GM21367 (cell line): Measurements from ENCODE around the gene ADRA2B.
"Not testable (repeated sequence)": the region's sequence is repeated elsewhere in the genome, so short reads cannot be mapped to it uniquely, and the experiment has no call there.

ENCODE experiments used
- ATAC-seq: cut with Tn5 transposase; IDR thresholded peaks from one replicate; pipeline ENCODE4 v1.9.1; 2021; ENCODE audit not compliant: unreplicated experiment

The ADRA2B gene

GRCh38 chr2:96071087-96071976, 45.0 kb downstream of the ADRA2B start:
- not testable (repeated sequence) for ATAC-seq

- ATAC-seq: not testable (repeated sequence)
Measured at GRCh38 chr2:96070351-96070750, 46.0 kb downstream of the ADRA2B start.

DNA sequence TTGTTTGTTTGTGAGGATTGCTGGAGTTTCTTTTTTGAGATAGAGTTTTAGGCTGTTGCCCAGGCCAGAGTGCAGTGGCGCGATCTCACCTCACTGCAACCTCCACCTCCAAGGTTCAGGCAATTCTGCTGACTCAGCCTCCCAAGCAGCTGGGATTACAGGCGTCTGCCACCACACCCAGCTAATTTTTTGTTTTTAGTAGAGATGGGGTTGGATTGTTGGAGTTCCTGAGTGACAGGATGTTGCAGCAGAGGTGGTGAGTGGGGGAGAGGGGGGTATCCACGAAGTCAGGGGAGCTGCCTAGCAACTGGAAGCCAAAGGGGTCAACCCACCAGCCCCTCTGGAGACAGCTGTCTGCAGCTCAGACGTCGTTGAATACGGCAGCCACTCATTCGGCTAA, 46.5 kb downstream of the ADRA2B start:
- not testable (repeated sequence) for ATAC-seq

DNA sequence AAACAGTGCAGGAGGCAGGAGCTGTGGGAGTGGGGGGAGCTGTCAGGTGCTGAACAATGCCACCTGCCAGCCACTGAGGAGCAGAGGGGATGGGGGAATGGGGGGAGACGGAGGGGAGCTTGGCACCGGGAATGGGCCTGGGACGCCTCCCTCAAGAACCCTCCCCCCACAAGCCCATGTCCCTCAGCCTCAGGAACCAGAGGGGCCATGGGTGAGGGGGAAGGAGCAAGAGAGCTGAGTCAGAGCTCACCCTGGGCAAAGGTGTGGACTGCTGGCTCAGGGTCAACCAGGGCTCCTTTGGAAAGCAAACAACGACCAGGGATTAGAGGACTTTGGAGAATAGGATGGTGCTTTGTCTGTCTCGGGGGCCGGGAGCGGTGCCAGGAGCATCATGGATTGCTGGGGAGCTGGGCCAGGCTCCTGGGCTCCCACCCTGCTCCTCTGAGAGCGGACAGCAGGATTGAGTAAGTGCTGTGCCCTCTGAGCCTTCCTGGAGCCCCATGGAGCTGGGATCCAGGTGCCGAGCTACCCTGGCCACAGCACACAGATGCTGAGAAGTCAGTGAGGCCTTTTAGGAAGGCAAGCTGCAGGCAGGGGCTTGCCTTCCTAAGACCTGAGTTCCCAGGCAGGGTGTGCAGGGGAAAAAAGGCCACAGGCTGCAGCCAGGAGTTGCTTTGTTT, 48.3 kb downstream of the ADRA2B start:
- not testable (repeated sequence) for ATAC-seq

DNA sequence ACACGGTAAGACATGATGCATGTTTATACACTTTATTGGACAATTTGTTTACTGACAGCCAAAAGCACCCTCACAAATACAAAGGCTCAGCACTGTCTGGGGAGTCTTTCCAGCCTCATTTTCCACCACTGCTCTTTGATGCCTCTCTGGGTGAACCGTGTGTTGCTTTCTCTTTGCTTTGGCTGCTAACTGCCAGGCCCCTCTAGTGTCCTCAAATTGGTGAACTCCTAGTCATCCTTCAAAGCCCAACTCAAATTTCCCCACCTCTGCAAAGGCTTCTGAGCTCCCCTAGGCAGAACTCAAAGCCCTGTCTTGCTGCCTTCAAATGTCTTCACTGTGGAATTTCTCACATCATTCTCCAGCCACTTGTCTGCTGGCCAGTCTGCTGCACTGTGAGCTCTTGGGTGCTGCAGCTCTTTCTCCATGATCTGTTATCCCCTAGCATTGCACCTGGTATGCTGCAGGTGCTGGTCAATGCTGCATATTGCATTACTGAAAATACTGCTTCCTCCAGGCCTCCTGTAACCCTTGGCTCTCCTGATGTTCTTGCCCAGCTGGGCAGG, 49.2 kb downstream of the ADRA2B start:
- not testable (repeated sequence) for ATAC-seq

GRCh38 chr2:96066511-96066910, 49.9 kb downstream of the ADRA2B start:
- ATAC-seq: not testable (repeated sequence)

DNA sequence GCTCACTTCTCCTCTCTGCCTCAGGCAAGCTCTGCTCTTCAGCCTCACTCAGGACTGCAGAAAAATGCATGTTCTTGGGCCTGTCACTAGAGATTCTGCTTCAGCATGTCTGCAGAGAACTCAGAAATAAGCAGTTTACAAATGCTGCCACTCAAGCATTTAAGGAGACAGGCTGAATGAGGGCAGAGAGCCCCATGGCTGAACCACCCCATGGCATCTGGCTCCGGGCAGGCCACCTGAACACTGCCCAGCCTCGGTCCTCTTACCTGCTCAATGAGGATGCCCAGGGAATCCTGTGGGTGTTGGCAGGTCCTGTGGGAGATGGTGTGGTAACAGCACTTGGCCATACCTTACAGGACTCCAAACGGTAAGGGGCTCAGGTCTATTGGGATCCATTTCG, 50.4 kb downstream of the ADRA2B start:
- ATAC-seq: not testable (repeated sequence)

DNA sequence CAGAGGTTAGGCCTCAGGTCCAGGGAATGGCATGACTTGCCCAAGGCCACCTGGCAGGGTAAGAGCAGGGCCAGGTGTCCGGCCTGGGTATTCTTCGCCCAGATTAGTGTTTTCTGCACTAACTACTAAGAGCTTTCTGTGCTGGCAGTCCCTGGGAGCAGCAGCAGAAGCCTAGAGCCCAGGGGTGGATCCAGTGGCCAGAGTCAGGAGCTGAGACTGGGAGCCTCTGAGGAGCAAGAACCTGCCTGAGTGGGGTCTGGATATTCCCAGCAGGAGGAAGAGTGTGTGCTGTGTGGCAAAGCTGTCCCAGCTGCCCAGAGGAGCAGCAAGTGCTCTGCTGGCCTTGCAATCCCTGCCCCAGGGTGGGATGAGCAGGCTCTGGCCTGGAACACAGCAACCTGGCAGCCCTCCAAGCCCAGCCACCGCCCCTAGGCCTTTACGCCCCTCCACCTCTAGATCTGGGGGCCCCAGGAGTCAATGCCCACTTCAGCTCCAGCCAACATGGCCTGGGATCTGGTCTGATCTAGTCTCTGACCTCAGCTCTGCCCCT, 50.9 kb downstream of the ADRA2B start:
- ATAC-seq: no peak

- ATAC-seq: not testable (repeated sequence)
Measured at GRCh38 chr2:96064760-96065159, 51.6 kb downstream of the ADRA2B start.

- not testable (repeated sequence) for ATAC-seq
Measured at GRCh38 chr2:96064047-96064675, 52.2 kb downstream of the ADRA2B start.

GRCh38 chr2:96063116-96063899, 53.1 kb downstream of the ADRA2B start:
- not testable (repeated sequence) for ATAC-seq
